Small intestine (tissue), 7 donors: ENCODE results near the gene WNT9B. TPM values are rescaled to one million over a fixed set of nuclear protein-coding genes. Genes with fewer than 3 reads are reported as not detected.
A peak's percentile ranks its signal among the peaks of the same experiment; 100 is the strongest.

ENCODE experiments used
- DNase-seq, 2 donors: peaks; one replicate each; pipeline versions ENCODE4 v3.0.0 to v3.0.0-alpha.2; 2013
- FAIRE-seq: peaks from 2 replicates; lab custom pipeline; 2012; peaks lifted over from hg19 to GRCh38; lab: Jason Lieb, UNC
- H3K27ac ChIP-seq, 3 donors: one replicate each; pipeline ENCODE4 v1.5.1; 2013; ENCODE audit warnings: low read length in 2 of 3, mild to moderate bottlenecking in 2 of 3, control low read depth in 1 of 3, inconsistent platforms in 1 of 3, low read depth in 1 of 3, moderate library complexity in 1 of 3
- H3K27me3 ChIP-seq, 3 donors: one replicate each; pipeline ENCODE4 v1.6.1; 2013; ENCODE audit warnings: low read length in 3 of 3, inconsistent platforms in 1 of 3; ENCODE audit not compliant: control insufficient read depth in 3 of 3, insufficient read depth in 3 of 3
- H3K36me3 ChIP-seq, 3 donors: one replicate each; pipeline ENCODE4 v1.6.1; 2013; ENCODE audit warnings: low read length in 3 of 3, inconsistent platforms in 1 of 3, low read depth in 1 of 3, mild to moderate bottlenecking in 1 of 3, moderate library complexity in 1 of 3; ENCODE audit not compliant: control insufficient read depth in 3 of 3, insufficient read depth in 2 of 3
- H3K4me1 ChIP-seq, 3 donors: one replicate each; pipeline ENCODE4 v1.6.1; 2013; ENCODE audit warnings: low read length in 2 of 3, inconsistent platforms in 1 of 3, low read depth in 1 of 3, mild to moderate bottlenecking in 1 of 3, moderate library complexity in 1 of 3; ENCODE audit not compliant: control insufficient read depth in 3 of 3, insufficient read depth in 2 of 3
- H3K4me3 ChIP-seq, 3 donors: one replicate each; pipeline ENCODE4 v1.5.1; 2013; ENCODE audit warnings: low read length in 3 of 3, control low read depth in 1 of 3, inconsistent platforms in 1 of 3, low read depth in 1 of 3, mild to moderate bottlenecking in 1 of 3, moderate library complexity in 1 of 3
- H3K9me3 ChIP-seq, 2 donors: one replicate each; pipeline ENCODE4 v1.6.1; 2013; ENCODE audit warnings: low read depth in 1 of 2, low read length in 1 of 2; ENCODE audit not compliant: control insufficient read depth in 2 of 2, insufficient read depth in 1 of 2
- WGBS, 3 donors: extraction: QIAGEN DNeasy Blood & Tissue Kit; methylation state at CpG; one replicate each; pipeline ENCODE4 v1.1.7; 2013; 5-methylcytosine and 5-hydroxymethylcytosine counted together
- polyA plus RNA-seq, 4 donors: library from polyadenylated mRNA; stranded (reverse) in 3 of 4; unstranded in 1 of 4; fragments of 200-250 nt in 3 of 4; fragments of 120-200 nt in 1 of 4; gene quantifications; one replicate each; pipeline versions ENCODE4 v1.2.1 to v1.2.3, GENCODE V29; 2013
- donor health status: healthy with polysubstance abuse.
- donor health status: control.
- donor health status: control.
- donor health status: Bipolar disorder and iron deficiency.
- donor health status: healthy.

WNT9B gene
- polyA plus RNA-seq, 4 donors = 0.01 to 0.63 (median 0.38) TPM

- Histone ChIP-seq H3K4me1 (no peaks in the 10 kb centered on the region), H3K27ac (no peak overlapping the region), H3K9me3 (peaks cover 0 to 2% of the 10 kb centered on the region in 2 donors), H3K4me3 (no peak overlapping the region), H3K36me3 (no peaks in the 10 kb centered on the region), H3K27me3 (peaks cover 0 to under 1% (median 0%) of the 10 kb centered on the region in 3 donors)
- no peak for DNase-seq
- WGBS, 3 donors = 90 to 97% (median 94%) methylated on average over 4 of the region's 4 CpGs
- no peak for FAIRE-seq
Measured at GRCh38 chr17:46903762-46904672, 52.6 kb downstream of the WNT9B start.

GRCh38 chr17:46908068-46908737 lies 56.8 kb downstream of the WNT9B start:
- Histone ChIP-seq H3K27me3 (peaks cover 0 to 5% (median 0%) of the 10 kb centered on the region in 3 donors), H3K4me3 (no peak overlapping the region), H3K4me1 (no peaks in the 10 kb centered on the region), H3K36me3 (no peaks in the 10 kb centered on the region), H3K9me3 (no peaks in the 10 kb centered on the region), H3K27ac (no peak overlapping the region)
- no peak for DNase-seq
- WGBS, 3 donors = 63 to 82% (median 77%) methylated on average over 13 to 14 of the region's 14 CpGs
- no peak for FAIRE-seq

GRCh38 chr17:46910179-46910927 lies 59.0 kb downstream of the WNT9B start:
- FAIRE-seq (no peak), DNase-seq (no peak)
- WGBS, 3 donors = 50 to 74% (median 50%) methylated on average over 10 of the region's 10 CpGs
- Histone ChIP-seq H3K9me3 (peaks cover 0 to under 1% of the 10 kb centered on the region in 2 donors), H3K4me3 (no peak overlapping the region), H3K4me1 (no peaks in the 10 kb centered on the region), H3K36me3 (no peaks in the 10 kb centered on the region), H3K27ac (no peak overlapping the region), H3K27me3 (peaks cover 0 to 5% (median 0%) of the 10 kb centered on the region in 3 donors)

- H3K27me3 ChIP-seq = peaks cover 0 to 5% (median 0%) of the 10 kb centered on the region in 3 donors
- FAIRE-seq = no peak
- WGBS, 3 donors = 89 to 92% (median 89%) methylated on average over 3 of the region's 3 CpGs
Measured at GRCh38 chr17:46911311-46911710, 59.9 kb downstream of the WNT9B start.

GRCh38 chr17:46915596-46915995 lies 64.2 kb downstream of the WNT9B start:
- Histone ChIP-seq H3K4me1 (no peaks in the 10 kb centered on the region), H3K4me3 (no peak overlapping the region), H3K27me3 (no peaks in the 10 kb centered on the region), H3K27ac (no peak overlapping the region), H3K36me3 (no peaks in the 10 kb centered on the region), H3K9me3 (peaks cover 0 to 7% of the 10 kb centered on the region in 2 donors)
- DNase-seq = no peak
- FAIRE-seq = no peak
- WGBS, 3 donors = 0 to 63% (median 47%) methylated on average over 1 of the region's 1 CpG

More at GRCh38 chr17:46911311-46911710, 59.9 kb downstream of the WNT9B start:
- H3K27ac ChIP-seq = no peak overlapping the region
- H3K4me3 ChIP-seq = no peak overlapping the region
- no peak for DNase-seq
- H3K9me3 ChIP-seq = peaks cover 0 to 3% of the 10 kb centered on the region in 2 donors
- no peaks in the 10 kb centered on the region for H3K36me3 ChIP-seq
- no peaks in the 10 kb centered on the region for H3K4me1 ChIP-seq

DNA sequence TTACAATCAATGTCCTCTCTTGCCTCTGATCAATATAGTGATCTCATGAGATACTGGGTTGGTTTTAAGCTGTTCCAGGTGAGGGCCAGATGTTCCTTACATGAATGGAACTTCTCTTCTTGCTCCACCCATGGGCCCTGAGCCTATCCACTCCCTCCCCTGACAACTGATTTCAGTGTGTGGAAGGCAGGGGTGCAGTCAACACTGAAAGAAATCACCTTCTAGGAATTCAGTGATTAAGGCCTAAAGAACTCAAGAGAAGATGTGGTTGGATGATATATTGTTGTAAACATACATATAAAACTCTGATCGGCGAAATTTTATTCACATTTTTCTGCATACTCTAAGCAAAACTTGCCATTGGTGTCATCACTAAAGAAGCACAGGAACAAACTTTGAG lies 64.8 kb downstream of the WNT9B start:
- WGBS, 3 donors = 86 to 94% (median 93%) methylated on average over 2 of the region's 2 CpGs

DNA sequence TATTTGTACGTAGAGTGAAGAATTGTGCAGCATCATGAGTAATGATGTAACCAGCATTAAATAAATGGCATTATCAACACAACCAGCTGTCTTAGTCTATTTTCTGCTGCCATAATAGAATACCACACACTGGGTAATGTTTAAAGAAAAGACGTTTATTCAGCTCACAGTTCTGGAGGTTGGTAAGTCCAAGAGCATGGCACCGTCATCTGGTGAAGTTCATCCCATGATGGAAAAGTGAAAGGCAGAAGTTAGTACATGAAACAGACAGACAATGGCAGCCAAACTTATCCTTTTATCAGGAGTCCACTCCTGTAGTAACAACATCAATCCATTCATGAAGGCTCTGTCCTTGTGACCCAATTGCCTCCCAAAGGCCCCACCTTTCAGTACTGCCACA lies 65.2 kb downstream of the WNT9B start:
- no peaks in the 10 kb centered on the region for H3K4me1 ChIP-seq
- no peaks in the 10 kb centered on the region for H3K36me3 ChIP-seq
- 84 to 90% (median 88%) methylated on average over 3 of the region's 3 CpGs for WGBS, 3 donors
- no peaks in the 10 kb centered on the region for H3K27me3 ChIP-seq
- DNase-seq = no peak
- FAIRE-seq = no peak
- no peak overlapping the region for H3K4me3 ChIP-seq
- H3K27ac ChIP-seq = no peak overlapping the region
- H3K9me3 ChIP-seq = peaks cover 0 to 7% of the 10 kb centered on the region in 2 donors

More for the DNA sequence above, 64.8 kb downstream of the WNT9B start:
- Histone ChIP-seq H3K4me3 (no peak overlapping the region), H3K27me3 (no peaks in the 10 kb centered on the region), H3K36me3 (no peaks in the 10 kb centered on the region), H3K9me3 (peaks cover 0 to 7% of the 10 kb centered on the region in 2 donors), H3K4me1 (no peaks in the 10 kb centered on the region), H3K27ac (no peak overlapping the region)
- DNase-seq (no peak), FAIRE-seq (no peak)

DNA sequence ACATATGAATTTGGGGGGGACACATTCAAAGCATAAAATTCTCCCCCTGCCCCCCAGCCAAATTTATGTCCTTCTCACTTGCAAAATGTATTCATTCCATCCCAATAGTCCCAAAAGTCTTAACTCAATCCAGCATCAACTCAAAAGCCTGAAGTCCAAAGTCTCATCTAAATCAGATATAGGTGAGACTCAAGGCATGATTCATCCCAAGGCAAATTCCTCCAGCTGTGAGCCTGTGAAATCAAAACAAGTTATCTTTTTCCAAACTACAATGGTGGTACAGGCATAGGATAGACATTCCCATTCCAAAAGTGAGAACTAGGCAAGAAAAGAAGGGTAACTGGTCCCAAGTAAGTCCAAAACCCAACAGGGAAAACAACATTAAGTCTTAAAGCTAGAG lies 65.7 kb downstream of the WNT9B start:
- FAIRE-seq (no peak), DNase-seq (peak in 1 of 2 donors; percentile 53)
- Histone ChIP-seq H3K4me3 (no peak overlapping the region), H3K27me3 (no peaks in the 10 kb centered on the region), H3K36me3 (no peaks in the 10 kb centered on the region), H3K27ac (no peak overlapping the region), H3K4me1 (no peaks in the 10 kb centered on the region), H3K9me3 (peaks cover 0 to 7% of the 10 kb centered on the region in 2 donors)
